Astrocyte of the hippocampus (primary cell): ENCODE results near the gene SP1.
A peak's percentile ranks its signal among the peaks of the same experiment; 100 is the strongest.
"Not testable (repeated sequence)": the region's sequence is repeated elsewhere in the genome, so short reads cannot be mapped to it uniquely, and the experiment has no call there.

Source experiments
- DNase-seq: peaks from one replicate; pipeline ENCODE4 v3.0.0; 2011; ENCODE audit warnings: low read depth, low spot score

Gene SP1

DNA sequence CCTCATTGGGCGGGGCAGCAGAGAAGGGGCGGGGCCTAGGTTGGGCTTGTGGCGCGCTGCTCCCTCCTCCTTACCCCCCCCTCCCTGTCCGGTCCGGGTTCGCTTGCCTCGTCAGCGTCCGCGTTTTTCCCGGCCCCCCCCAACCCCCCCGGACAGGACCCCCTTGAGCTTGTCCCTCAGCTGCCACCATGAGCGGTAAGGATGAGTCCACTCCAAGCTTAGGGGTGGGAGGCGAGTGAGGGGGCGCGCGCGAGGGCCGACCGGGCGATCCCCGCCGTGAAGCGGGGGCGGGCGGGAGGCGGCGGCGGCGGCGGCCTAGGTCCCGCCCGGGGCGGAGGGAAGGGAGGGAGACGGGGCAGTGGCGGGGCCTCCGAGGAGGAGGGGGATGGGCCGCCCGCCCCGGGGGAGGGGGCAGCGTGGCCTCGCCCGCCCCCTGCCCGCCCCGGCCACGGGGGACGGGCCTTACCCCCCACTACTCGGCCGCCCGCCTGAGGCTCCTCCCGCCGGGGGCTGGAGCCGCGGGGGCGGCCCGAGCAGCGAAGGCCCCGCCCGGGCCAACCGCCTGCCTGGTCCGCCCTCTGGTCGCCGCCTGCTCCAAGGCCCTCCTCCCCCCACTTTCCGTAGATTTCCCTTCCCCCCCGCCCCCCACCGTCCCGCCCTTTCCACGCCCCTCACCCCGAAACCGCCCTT is at the start of gene SP1:
Gene SP1 (plus strand): TSS at position 73 of the 690 bp plus-strand sequence. CDS start 116 bp downstream, at position 189.
- peak; percentile 98 for DNase-seq

DNA sequence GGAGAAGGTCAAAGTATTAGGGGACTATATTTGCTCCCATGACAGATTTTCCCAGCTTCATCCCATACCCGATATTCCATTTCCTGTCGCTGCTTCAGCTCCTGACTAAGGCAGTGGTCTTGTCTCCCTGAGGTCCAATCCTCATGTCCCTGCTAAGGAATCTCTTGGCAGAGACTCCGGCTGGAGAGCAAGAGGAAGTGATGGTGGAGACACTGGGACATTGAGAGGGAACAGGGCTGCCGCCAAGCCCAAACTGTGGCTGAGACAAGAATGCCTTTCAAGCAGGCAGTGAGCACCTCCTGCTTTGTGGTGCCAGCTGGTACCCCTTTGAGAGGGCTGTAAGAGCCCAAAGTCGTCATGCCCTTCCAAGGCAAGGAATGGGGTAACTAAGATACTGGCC is 49.3 kb upstream of the SP1 start:
- no peak for DNase-seq

DNA sequence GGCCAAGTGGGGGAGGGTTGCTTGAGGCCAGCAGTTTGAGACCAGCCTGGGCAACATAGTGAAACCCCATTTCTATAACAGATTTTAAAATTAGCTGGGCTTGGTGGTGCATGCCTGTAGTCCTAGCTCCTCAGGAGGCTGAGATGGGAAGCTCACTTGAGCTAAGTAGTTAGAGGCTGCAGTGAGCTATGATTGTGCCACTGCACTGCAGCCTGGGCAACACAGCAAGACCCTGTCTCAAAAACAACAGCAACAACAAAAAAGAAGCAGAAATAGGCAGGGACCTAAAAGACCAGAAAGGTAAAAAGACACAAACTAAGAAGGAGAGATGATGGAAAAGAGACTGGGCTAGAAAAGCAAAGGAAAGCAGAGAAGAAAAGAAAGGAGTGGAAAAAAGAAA is 47.6 kb upstream of the SP1 start:
- DNase-seq, result not testable (repeated sequence)

DNA sequence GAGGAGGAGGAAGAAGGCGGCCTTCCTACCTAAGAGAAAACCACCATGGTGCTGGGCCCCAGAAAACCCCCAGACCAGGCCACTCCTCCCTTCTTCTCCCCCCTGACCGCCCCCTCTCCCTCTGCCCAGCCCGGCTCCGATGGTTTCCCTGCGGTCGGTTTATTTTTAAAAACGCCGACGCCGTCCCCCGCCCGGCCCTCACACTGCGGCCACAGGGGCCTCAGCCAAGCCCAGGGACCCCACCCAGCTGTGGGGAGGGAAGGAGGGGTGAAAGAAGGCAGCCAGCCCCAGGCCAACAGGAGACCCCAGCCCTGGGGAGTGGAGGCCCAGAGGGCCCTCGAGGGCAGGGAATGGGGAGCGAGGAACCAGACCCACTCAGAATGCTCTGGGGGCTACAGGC is 47.2 kb upstream of the SP1 start:
- DNase-seq, result no peak

DNA sequence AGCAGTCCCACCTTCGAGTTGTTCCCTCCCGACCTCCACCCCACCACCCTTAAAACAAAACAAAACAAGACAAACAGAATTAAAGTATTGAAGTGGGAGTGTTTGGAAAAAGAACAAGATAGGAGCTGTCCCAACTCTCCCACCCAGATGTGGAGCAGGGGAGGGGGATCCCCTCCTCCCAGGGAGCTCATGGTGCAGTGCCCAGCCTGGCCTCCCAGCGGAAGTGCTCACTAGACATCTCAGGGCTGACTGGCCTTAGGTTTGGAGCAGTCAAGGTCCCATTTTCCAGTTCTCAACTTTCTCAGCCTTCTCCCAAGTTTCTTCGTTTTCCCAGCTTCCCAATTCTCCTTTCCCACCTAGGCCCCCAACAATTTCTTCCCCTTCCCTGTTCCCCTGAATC is 46.7 kb upstream of the SP1 start:
- DNase-seq, result no peak

DNA sequence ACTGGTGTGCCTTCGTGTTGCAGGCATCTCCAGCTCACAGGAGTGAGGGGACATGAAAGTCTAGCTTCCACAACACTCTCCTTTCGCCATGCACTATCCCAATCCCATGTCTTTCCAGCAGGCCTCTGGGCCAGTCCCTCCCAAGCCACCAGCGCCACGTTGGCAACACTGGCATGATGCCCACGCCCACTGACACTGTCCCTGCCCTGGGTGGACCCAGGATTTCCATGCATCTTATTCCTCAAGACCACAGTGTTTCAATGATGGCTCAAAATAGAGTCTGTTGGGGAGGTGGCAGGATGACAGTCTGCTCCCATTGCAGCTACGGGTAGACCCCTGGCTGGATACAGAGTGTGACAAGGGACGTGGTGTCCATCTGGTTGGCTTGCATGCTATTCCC is 46.1 kb upstream of the SP1 start:
- DNase-seq, result no peak

DNA sequence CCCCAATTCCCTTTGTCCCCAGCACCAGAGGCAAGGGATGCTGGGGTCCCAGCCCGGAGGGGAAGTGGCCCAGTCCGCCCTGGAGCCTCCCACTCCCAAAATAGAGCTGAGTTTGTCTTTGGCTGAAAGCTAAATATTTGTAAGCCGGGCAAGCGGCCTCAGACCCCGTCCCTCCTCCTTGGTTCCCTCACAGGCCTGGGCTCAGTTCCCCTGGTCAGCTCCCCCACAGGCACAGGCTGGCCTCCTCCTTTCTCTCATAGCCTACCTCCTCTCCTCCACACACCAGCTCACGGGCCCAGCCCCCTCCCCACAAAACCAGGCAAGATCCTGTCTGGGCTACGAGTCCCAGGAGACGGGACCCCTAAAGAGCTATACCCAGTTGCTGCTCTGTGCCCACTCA is 45.2 kb upstream of the SP1 start:
- DNase-seq, result no peak

DNA sequence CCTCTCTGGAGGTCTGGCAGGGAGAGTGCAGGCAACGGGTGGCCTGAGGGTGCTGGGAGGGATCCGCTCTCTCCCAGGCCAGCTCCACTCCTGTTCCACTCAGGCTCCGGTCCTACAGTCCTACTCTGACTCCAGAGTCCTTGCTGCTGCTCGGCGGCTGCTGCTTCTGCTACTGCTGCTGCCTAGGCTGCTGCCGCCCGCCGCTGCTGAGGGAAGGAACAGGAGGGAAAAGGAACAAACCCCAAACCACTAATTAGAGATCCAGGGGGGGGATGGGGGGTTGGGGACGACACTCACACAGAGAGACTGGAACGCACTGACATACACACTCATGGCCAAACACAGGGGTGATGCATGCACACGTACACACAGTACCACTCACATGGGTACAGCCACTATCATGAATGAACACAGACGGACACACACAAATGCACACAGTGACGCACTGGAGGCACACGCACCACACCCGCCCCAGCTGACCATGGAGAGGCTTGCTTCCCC is 43.7 kb upstream of the SP1 start, which contains the start of gene SP7:
Gene SP7 (minus strand): TSS at position 174 of the 501 bp plus-strand sequence. CDS start 708 bp downstream, outside the sequence.
- DNase-seq, result peak; percentile 57

DNA sequence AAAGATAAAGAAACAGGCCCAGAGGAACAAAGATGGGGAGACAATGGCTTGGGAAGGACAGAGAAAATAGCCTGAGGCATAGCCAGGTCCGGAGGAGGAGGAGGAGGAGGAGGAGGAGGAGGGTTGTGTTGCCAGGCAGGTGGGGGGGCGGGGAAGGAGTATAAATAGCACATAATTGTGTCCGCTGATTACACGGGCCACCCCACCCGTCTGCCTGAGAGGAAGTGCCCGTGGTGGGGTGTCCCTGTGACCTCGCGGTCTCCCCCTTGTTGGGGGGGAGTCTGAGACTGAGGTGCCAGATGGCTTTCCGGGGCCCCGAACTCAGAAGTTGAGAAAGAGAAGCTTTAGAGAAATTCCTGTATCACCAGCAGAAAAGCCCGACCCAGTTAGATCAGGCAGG is 42.0 kb upstream of the SP1 start:
- no peak for DNase-seq

DNA sequence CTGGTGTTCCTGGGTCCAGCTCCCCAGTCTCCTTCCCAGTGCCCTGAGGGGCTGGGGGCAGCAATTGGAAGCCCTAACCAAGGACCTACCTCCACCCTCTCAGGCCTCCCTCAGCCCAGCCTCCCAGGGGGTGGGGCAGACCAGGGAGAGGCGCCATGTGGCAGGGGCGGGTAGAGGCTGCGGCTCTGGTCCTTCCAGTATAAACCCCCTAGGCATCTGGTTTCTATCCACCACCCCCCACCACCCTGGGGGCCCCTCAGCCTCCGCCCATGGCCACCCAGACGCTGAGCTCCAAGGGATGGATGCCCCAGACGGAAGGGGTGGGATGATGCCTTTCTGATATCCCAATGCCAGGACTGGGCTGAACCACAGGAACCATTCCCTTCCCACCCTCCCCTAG is 41.1 kb upstream of the SP1 start:
- DNase-seq, result no peak

DNA sequence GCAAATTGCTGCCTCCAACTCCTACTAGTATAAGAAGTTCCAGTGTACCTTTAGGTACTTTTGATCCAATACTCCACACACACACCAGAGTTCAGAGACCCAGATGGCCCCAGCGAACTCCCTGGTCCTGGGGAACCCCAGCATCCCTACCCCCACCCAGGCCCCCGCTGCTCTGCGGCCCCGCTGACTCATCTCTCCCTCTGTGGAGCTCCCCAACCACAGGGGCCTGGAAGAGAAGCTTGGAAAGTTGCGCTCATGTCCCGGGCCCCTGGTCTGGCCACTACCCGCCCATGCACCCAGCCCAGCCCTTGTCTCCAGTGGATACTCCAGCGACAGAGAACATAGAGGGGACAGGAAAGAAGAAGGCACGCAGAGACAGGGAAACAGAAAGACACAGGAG is 39.6 kb upstream of the SP1 start:
- DNase-seq, result no peak

DNA sequence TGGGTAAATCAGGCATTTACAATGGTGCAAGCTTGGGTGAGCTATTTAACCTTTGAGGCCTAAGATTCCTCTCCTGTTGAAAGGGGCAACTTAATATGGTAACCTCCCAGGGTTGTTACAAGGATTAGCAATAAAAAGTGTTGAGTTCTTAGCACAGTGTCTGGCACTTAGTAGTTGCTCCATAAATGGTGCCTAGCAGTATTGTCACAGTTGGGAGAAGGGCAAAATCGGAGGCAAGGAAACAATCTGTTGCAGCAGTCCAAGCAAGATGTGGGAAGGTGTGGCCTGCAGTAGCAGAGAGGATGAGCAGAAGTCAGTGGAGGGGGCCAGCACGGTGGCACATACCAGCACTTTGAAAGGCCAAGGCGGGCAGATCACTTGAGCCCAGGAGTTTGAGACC is 36.5 kb upstream of the SP1 start:
- DNase-seq, result no peak

DNA sequence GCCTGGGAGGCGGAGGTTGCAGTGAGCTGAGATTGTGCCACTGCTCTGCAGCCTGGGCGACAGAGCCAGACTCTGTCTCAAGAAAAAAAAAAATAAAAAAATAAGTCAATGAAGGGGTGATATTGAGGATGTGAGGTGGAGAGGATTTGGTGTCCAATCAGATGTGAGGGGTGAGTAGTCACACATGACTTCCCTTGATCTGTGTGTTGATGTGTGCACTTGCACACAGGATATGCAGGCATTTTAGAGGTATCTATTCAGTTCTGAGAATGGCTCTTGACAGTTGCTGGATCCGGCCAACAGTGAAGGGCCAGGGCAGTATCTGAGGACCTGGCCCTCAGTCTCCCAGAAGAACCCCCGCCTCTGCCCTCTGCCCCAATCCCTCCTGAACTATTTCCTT is 36.0 kb upstream of the SP1 start:
- DNase-seq, result no peak

DNA sequence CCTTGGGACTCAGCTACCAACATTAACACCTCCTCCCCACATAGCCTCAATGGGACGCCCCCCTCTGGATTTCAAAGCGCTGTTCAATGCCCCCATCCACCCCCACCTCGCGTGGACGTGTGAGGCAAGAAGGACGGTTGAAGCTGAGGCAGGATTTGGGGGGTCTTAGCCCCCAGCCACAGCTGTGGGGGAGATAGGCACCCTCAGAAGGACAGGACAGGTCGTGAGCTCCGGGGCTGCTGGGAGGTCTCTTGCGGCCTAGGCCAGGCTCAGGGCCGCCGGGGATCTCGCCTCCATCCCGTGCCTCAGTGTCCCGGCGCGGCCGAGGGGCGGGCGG is 35.5 kb upstream of the SP1 start:
- DNase-seq, result no peak

DNA sequence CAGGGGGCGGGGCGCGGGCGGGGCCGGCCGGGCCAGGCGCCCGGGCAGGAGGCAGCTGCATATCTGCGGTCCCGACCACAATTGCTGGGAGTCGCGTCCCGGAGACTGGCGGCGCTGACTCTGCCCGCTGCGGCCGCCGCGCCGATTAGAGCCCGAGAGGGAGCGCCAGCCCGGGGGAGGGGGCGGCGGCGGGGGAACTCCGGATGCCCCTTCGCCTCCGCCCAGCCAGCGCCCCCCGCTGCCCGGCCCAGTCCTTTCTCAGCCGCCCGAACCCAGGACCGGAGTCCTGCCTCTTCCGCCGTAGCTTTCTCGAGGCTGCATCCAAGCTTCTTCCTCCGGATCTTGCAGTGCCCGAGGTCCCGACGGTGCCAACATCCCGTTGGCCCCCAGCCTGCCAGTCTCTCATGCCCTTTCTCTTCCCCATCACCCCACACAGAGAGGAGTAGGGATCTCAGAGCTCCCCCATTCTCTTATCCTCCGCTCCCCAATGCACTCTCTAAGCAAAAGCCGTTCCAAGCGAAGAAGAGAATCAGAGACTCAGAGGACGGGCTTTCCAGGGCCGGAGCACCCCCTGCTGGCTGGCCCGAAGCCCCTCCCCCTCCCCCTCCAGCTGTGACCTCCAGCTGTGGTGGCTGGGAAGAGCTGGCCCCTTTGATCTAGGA is 35.0 kb upstream of the SP1 start:
- peak; percentile 93 for DNase-seq

DNA sequence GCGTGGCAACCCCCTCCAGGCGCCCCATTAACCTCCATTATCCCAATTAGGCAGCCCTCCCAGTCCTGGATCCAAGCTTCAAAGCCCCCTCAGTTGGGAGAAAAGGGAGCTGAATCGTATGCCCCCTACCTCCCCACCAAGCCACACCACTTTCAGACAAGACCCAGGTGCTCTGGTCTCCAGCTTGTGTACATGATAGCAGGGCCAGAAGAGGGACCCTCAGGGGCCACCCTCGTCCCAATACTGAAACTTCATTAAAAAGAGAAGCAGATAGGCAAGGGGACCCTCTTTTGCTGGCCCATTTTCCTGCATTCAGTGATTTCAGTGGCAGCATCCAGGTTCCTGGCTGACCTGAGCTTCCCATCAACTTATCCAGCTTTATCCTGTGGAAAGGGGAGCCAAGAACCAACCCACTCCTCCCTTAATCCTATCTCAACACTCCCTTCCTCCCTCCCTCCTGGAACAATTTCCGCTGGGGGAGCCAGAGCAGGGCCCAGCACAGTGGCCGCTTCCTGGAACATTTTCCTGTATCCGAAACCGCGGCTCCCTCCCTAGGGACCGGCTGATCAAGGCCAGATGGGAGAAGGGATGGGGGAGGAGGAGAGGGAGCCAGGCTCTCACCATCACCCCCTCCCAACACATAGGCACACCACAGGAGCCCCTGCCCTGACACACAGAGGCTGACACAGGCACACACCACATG is 34.3 kb upstream of the SP1 start:
- peak; percentile 30 for DNase-seq

DNA sequence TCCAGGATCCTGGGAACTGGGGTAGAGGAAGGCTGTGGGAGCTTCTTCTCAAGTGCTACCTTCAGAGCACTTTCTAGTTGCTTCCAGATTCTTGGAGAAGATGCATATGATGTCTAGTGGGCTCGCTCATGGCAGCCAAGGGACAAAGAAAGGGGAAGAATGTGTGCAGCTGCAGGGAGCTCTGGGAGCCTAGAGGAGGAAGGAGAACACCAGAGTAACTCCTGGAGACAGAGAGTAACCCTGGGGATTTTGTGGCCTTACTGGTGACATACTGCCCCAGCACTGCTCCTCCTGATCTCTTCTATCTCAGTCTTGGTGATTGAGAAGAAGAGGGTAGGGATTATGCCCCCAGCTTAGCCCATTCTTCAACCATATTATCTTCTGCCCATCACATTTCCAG is 33.5 kb upstream of the SP1 start:
- no peak for DNase-seq

DNA sequence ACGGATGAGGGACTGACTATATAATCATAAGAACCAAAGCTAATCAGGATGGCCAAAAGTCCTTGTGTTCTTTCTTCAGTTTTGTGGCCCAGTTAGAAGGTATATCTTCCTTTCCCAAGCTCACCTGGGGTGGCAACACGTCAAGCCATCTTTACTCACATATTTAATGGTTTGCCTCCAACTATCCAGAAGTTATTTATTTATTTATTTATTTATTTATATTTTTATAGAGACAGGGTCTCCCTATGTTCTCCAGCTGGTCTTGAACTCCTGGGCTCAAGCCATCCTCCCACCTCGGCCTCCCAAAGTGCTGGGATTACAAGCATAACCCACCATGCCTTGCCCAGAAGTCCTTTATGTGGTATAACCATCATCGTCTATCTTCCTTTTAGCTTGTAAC is 32.1 kb upstream of the SP1 start:
- no peak for DNase-seq

DNA sequence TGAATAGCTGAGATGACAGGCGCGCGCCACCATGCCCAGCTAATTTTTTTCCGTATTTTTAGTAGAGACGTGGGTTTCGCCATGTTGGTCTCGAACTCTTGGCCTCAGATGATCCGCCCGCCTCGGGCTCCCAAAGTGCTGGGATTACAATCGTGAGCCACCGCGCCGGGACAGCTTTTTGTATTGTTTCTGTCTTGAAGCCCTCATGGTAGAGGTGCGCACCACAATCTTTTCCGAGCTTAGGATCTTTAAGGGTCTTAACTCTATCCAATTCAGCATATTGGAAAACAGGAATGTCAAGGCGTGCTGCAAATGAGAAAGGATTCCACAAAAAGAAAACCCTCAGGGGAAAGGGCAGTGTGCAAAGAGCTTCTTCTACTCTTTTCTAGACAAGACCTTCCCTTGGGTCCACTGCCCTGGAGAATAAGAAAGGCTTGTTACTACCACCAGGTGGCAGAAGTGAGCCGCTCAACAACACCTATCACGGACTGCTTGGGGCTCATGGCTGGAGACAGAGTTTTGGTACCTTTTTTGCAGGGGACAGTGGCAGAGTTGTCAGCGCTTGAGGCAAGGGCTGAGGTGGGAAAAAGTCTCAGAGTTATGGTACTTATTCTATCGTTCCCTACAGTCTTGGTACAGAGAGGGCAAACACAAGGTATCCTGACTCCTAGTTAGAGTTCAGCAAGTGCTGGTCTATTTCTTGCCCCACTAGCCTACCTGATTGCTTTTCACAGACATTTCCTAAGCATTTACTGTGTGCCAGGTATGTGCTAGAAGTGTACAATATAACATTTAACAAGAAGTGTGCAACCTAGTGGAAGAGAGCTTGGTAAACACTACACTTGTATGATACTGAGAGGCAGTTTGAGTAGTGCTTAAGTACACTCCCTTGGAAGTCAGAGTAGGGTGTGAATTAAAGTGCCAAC is 27.4 kb upstream of the SP1 start:
- peak; percentile 92 for DNase-seq

DNA sequence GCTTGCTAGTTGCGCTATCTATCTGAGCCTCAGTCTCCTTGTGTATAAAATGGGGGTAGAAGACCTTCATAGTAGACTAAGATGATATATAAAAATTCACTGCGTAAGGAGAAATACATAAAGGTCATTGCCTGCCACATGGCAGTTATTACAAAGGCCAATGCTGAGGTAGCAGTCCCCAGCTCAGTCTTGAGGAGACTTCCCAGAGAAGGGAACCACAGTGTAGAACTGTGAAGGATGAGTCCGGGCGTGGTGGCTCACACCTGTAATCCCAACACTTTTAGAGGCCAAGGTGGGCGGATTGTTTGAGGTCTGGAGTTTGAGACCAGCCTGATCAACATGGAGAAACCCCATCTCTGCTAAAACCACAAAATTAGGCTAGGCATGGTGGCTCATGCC is 26.7 kb upstream of the SP1 start:
- no peak for DNase-seq

DNA sequence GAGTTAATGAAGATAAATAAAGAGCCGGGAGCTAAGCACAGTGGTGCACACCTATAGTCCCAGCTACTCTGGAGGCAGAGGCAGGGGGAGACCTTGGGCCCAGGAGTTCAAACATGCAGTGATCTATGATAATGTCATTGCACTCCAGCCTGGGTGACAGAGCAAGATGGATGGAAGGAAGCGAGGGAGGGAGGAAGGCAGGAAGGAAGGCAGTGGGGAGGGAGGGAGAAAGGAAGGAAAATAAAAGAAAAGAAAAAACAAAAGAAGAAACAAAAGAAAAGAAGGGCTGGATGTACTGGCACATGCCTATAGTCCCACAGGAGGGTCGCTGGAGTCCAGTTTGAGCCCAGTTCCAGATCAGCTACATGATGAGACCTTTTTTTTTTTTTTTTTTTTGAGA is 24.9 kb upstream of the SP1 start:
- DNase-seq, result no peak
